IPS DF 6.9 (cell line): Measurements from ENCODE around the gene PUS7L.
A peak's percentile ranks its signal among the peaks of the same experiment; 100 is the strongest.

ENCODE experiments used
- DNase-seq: peaks from one replicate; pipeline ENCODE4 v3.0.0-alpha.2; 2013; ENCODE audit warnings: low read depth, low spot score
- H3K27ac ChIP-seq: one replicate; pipeline ENCODE4 v1.5.1; 2013; ENCODE audit warnings: low read length, control low read depth
- H3K27me3 ChIP-seq: 2 replicates; pipeline ENCODE4 v1.6.1; 2013; ENCODE audit warnings: mild to moderate bottlenecking, low read length; ENCODE audit not compliant: control insufficient read depth, insufficient read depth
- H3K36me3 ChIP-seq: 2 replicates; pipeline ENCODE4 v1.6.1; 2013; ENCODE audit warnings: low read length; ENCODE audit not compliant: control insufficient read depth, insufficient read depth
- H3K4me1 ChIP-seq: 2 replicates; pipeline ENCODE4 v1.6.1; 2013; ENCODE audit warnings: low read length; ENCODE audit not compliant: control insufficient read depth, insufficient read depth
- H3K4me3 ChIP-seq: 2 replicates; pipeline ENCODE4 v1.5.1; 2013; ENCODE audit warnings: mild to moderate bottlenecking, low read length
- H3K9me3 ChIP-seq: 2 replicates; pipeline ENCODE4 v1.6.1; 2013; ENCODE audit warnings: low read length, inconsistent platforms; ENCODE audit not compliant: control insufficient read depth, insufficient read depth
- WGBS: extraction: QIAGEN DNeasy Blood & Tissue Kit; methylation state at CpG from one replicate; pipeline ENCODE4 v1.1.7; 2013; ENCODE audit warnings: mixed read lengths, missing lambda C conversion rate; ENCODE audit not compliant: insufficient read length, insufficient coverage; 5-methylcytosine and 5-hydroxymethylcytosine counted together

The PUS7L gene

GRCh38 chr12:43758728-43759563, at the start of gene PUS7L, which contains the start of gene IRAK4:
PUS7L (minus strand) TSS chr12:43758790; CDS start chr12:43755245, 3,545 bp downstream.
IRAK4 (plus strand) TSS chr12:43758951; CDS start chr12:43768112, 9,161 bp downstream.
- Histone ChIP-seq H3K36me3 (no peaks in the 10 kb centered on the region), H3K4me3 (peak within 1 kb of the TSS; percentile 62; the same call in 1 of the 2 replicates), H3K9me3 (no peaks in the 10 kb centered on the region), H3K27ac (no peak within 1 kb of the TSS), H3K27me3 (no peaks in the 10 kb centered on the region), H3K4me1 (peaks cover 5% of the 10 kb centered on the region; the same call in 1 of the 2 replicates)
- WGBS, result no CpG with 5 or more reads among the region's 54 CpGs
- DNase-seq, result peak; percentile 79

- H3K27me3 ChIP-seq, result no peaks in the 10 kb centered on the region
- no peaks in the 10 kb centered on the region for H3K4me1 ChIP-seq
- no peak for DNase-seq
- no peak overlapping the region for H3K27ac ChIP-seq
- no peaks in the 10 kb centered on the region for H3K36me3 ChIP-seq
- no peaks in the 10 kb centered on the region for H3K9me3 ChIP-seq
- H3K4me3 ChIP-seq, result no peak overlapping the region
- no CpG with 5 or more reads among the region's 3 CpGs for WGBS
Observed at GRCh38 chr12:43807386-43807785, 48.8 kb upstream of the PUS7L start.

- no peaks in the 10 kb centered on the region for H3K27me3 ChIP-seq
- H3K4me3 ChIP-seq, result peak overlapping the region; percentile 82; the same call in 1 of the 2 replicates
- no CpG with 5 or more reads among the region's 3 CpGs for WGBS
Observed at GRCh38 chr12:43806737-43807072, 48.1 kb upstream of the PUS7L start.

GRCh38 chr12:43805860-43806736, 47.5 kb upstream of the PUS7L start, which contains the start of gene TWF1:
TWF1 (minus strand) TSS chr12:43806317; CDS start chr12:43806245, 72 bp downstream.
- no peak for DNase-seq
- peak within 1 kb of the TSS; percentile 82 for H3K4me3 ChIP-seq

More at GRCh38 chr12:43806737-43807072, 48.1 kb upstream of the PUS7L start:
- Histone ChIP-seq H3K36me3 (no peaks in the 10 kb centered on the region), H3K9me3 (no peaks in the 10 kb centered on the region), H3K27ac (no peak overlapping the region), H3K4me1 (no peaks in the 10 kb centered on the region)
- DNase-seq, result no peak

GRCh38 chr12:43805149-43805859, 46.7 kb upstream of the PUS7L start:
- no peak for DNase-seq
- no peaks in the 10 kb centered on the region for H3K9me3 ChIP-seq
- H3K4me3 ChIP-seq, result peak overlapping the region; percentile 82; the same call in 1 of the 2 replicates
- H3K27me3 ChIP-seq, result no peaks in the 10 kb centered on the region
- WGBS, result no CpG with 5 or more reads among the region's 20 CpGs
- H3K4me1 ChIP-seq, result no peaks in the 10 kb centered on the region
- no peak overlapping the region for H3K27ac ChIP-seq
- no peaks in the 10 kb centered on the region for H3K36me3 ChIP-seq

More at GRCh38 chr12:43805860-43806736, 47.5 kb upstream of the PUS7L start, which contains the start of gene TWF1:
- Histone ChIP-seq H3K27ac (no peak within 1 kb of the TSS), H3K36me3 (no peaks in the 10 kb centered on the region), H3K27me3 (no peaks in the 10 kb centered on the region), H3K9me3 (no peaks in the 10 kb centered on the region), H3K4me1 (no peaks in the 10 kb centered on the region)
- WGBS, result no CpG with 5 or more reads among the region's 89 CpGs

- Histone ChIP-seq H3K9me3 (no peaks in the 10 kb centered on the region), H3K27ac (no peak overlapping the region), H3K4me3 (no peak overlapping the region), H3K27me3 (no peaks in the 10 kb centered on the region), H3K36me3 (no peaks in the 10 kb centered on the region; the same call in 1 of the 2 replicates), H3K4me1 (no peaks in the 10 kb centered on the region)
- no peak for DNase-seq
- 100% methylated on average over 1 of the region's 4 CpGs for WGBS
Observed at GRCh38 chr12:43797561-43798217, 39.1 kb upstream of the PUS7L start.

- WGBS, result no CpG with 5 or more reads among the region's 2 CpGs
- no peak overlapping the region for H3K27ac ChIP-seq
- H3K27me3 ChIP-seq, result no peaks in the 10 kb centered on the region
- H3K4me1 ChIP-seq, result no peaks in the 10 kb centered on the region
- no peaks in the 10 kb centered on the region for H3K9me3 ChIP-seq
- DNase-seq, result no peak
- H3K4me3 ChIP-seq, result no peak overlapping the region
- H3K36me3 ChIP-seq, result no peaks in the 10 kb centered on the region; the same call in 1 of the 2 replicates
Observed at GRCh38 chr12:43795716-43796280, 37.2 kb upstream of the PUS7L start.

- no peak overlapping the region for H3K27ac ChIP-seq
- no peaks in the 10 kb centered on the region for H3K4me1 ChIP-seq
- H3K9me3 ChIP-seq, result no peaks in the 10 kb centered on the region
- H3K27me3 ChIP-seq, result no peaks in the 10 kb centered on the region
- no peaks in the 10 kb centered on the region for H3K36me3 ChIP-seq
- no peak overlapping the region for H3K4me3 ChIP-seq
- no peak for DNase-seq
Observed at GRCh38 chr12:43789941-43790340, 31.4 kb upstream of the PUS7L start.

- H3K9me3 ChIP-seq, result no peaks in the 10 kb centered on the region
- no peak overlapping the region for H3K4me3 ChIP-seq
- no peak for DNase-seq
- no peaks in the 10 kb centered on the region for H3K4me1 ChIP-seq
- H3K27ac ChIP-seq, result no peak overlapping the region
- no peaks in the 10 kb centered on the region for H3K27me3 ChIP-seq
- H3K36me3 ChIP-seq, result no peaks in the 10 kb centered on the region
Observed at GRCh38 chr12:43786899-43787693, 28.5 kb upstream of the PUS7L start.
